Duodenal mucosa (tissue), 2 donors: ENCODE measurements around the gene GYG2.
"Not testable (repeated sequence)": the region's sequence is repeated elsewhere in the genome, so short reads cannot be mapped to it uniquely, and the experiment has no call there.

ENCODE experiments used
- H3K27ac ChIP-seq: one replicate; pipeline ENCODE4 v1.7.0; 2013; ENCODE audit warnings: low read depth, low read length
- H3K27me3 ChIP-seq, 2 donors: one replicate each; pipeline ENCODE4 v1.7.0; 2013; ENCODE audit warnings: low read length in 2 of 2, control low read depth in 1 of 2; ENCODE audit not compliant: insufficient read depth in 2 of 2, control insufficient read depth in 1 of 2
- H3K36me3 ChIP-seq, 2 donors: one replicate each; pipeline ENCODE4 v1.7.0; 2013; ENCODE audit warnings: low read length in 2 of 2, control low read depth in 1 of 2; ENCODE audit not compliant: insufficient read depth in 2 of 2, control insufficient read depth in 1 of 2
- H3K4me1 ChIP-seq, 2 donors: one replicate each; pipeline ENCODE4 v1.7.0; 2013; ENCODE audit warnings: low read length in 2 of 2, control low read depth in 1 of 2; ENCODE audit not compliant: insufficient read depth in 2 of 2, control insufficient read depth in 1 of 2
- H3K4me3 ChIP-seq, 2 donors: one replicate each; pipeline ENCODE4 v1.7.0; 2013; ENCODE audit warnings: low read length in 2 of 2, low read depth in 1 of 2
- H3K9ac ChIP-seq, 2 donors: one replicate each; pipeline ENCODE4 v1.7.0; 2013; ENCODE audit warnings: low read length in 2 of 2, low read depth in 1 of 2
- H3K9me3 ChIP-seq, 2 donors: one replicate each; pipeline ENCODE4 v1.7.0; 2013; ENCODE audit warnings: low read length in 2 of 2, control low read depth in 1 of 2; ENCODE audit not compliant: control insufficient read depth in 1 of 2

Gene GYG2

DNA sequence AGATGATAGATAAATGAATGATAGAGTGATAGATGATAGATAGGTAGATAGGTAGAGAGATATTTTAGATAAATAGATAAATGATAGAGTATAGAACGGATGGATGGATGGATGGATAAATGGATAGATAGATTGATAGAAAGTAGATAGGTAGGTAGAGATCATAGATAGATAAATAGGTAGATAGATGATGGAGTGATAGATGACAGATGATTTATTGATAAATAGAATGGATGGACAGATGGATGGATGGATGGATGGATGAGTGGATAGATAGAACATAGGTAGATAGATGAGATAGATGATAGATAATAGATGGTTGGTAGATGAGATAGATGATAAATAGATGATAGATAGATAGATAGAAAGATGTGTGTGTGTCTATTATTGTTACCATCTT lies 50.9 kb downstream of the GYG2 start:
- Histone ChIP-seq H3K4me1 (no peaks in the 10 kb centered on the region), H3K4me3 (no peak overlapping the region), H3K27ac (no peak overlapping the region), H3K9me3 (no peaks in the 10 kb centered on the region), H3K27me3 (no peaks in the 10 kb centered on the region), H3K9ac (no peak overlapping the region), H3K36me3 (no peaks in the 10 kb centered on the region)

DNA sequence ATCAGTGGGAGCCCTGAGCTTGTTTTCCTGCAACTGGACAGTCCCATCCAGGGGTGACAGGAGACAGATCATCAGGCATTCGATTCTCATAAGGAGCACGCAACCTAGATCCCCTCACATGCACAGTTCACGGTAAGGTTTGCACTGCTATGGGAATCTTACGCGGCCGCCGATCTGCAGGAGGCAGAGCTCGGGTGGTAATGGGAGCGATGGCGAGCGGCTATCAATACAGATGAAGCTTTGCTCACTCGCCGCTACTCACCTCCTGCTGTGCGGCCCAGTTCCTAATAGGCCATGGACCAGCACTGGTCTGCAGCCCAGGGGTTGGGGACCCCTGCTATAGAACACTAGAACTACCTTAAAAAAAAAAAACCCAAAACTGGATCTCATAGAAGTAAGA lies 55.0 kb downstream of the GYG2 start:
- Histone ChIP-seq H3K27ac (no peak overlapping the region), H3K9me3 (no peaks in the 10 kb centered on the region), H3K4me3 (no peak overlapping the region), H3K36me3 (no peaks in the 10 kb centered on the region), H3K4me1 (no peaks in the 10 kb centered on the region), H3K27me3 (no peaks in the 10 kb centered on the region), H3K9ac (no peak overlapping the region)

DNA sequence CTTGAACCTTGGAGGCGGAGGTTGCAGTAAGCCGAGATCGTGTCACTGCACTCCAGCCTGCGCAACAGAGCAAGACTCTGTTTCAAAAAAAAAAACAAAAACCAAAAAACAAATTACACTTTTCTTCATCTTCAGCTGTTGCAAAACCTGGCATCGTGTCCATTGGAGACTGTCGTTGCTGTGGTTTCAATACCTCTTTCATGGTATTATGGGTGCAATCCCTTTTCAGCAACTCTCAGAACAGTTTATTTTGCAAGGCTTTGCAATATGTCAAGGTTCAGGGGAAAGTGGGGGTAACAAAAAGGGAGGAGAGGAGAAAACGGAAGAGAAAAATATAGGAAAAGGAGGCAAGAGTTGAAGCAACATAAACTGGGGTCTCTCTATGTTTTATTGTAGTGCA lies 59.6 kb downstream of the GYG2 start:
- H3K27me3 ChIP-seq, result no peaks in the 10 kb centered on the region
- no peaks in the 10 kb centered on the region for H3K9me3 ChIP-seq
- peaks cover 3% of the 10 kb centered on the region in 2 donors for H3K4me1 ChIP-seq
- no peak overlapping the region for H3K9ac ChIP-seq
- no peaks in the 10 kb centered on the region for H3K36me3 ChIP-seq
- no peak overlapping the region for H3K27ac ChIP-seq
- H3K4me3 ChIP-seq, result no peak overlapping the region

GRCh38 chrX:2889045-2889605 lies 60.4 kb downstream of the GYG2 start:
- peak overlapping the region; percentile 49 to 57 for H3K9ac ChIP-seq
- H3K4me1 ChIP-seq, result peaks cover 3% of the 10 kb centered on the region in 2 donors
- H3K36me3 ChIP-seq, result no peaks in the 10 kb centered on the region
- H3K4me3 ChIP-seq, result peak overlapping the region; percentile 54 to 65
- no peak overlapping the region for H3K27ac ChIP-seq
- no peaks in the 10 kb centered on the region for H3K27me3 ChIP-seq
- no peaks in the 10 kb centered on the region for H3K9me3 ChIP-seq

GRCh38 chrX:2889706-2890490 lies 61.2 kb downstream of the GYG2 start:
- H3K27me3 ChIP-seq, H3K36me3 ChIP-seq, H3K9me3 ChIP-seq, H3K4me1 ChIP-seq, H3K27ac ChIP-seq: not testable (repeated sequence)
- Histone ChIP-seq H3K4me3 (peak overlapping the region; percentile 54 to 65), H3K9ac (peak overlapping the region; percentile 49 to 57)

DNA sequence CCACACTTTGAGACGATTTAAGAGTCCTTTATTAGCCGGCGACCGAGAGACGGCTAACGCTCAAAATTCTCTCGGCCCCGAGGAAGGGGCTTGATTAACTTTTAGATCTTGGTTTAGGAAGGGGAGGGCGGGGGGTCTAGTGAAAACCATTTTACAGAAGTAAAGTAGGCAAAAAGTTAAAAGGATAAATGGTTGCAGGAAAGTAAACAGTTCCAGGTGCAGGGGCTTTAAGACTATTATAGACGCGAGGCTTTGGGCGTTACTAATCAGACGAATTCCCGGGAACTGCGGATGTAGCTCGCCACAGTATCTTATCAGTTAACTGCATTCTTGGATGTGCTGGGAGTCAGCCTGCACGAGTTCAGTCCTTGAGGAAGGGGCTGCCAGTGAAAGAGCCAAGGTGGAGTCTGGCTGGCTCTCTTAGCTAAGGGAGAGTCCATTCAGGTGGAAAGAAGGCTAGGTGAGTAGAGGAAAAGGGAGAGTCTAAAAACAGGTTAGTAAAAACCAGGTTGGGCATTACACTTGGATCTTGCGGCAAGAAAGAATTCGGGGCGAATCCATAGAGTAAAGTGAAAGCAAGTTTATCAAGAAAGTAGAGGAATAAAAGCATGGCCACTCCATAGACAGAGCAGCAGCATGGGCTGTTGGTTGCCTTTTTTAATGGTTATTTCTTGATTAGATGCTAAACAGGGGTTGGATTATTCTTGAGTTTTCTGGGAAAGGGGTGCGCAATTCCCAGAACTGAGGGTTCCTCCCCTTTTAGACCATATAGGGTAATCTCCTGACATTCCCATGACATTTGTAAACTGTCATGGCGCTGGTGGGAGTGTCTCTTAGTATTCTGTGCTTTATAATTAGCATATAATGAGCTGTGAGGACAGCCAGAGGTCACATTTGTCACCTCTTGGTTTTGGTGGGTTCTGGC lies 62.1 kb downstream of the GYG2 start:
- H3K9me3 ChIP-seq, H3K36me3 ChIP-seq, H3K27ac ChIP-seq, H3K27me3 ChIP-seq, H3K4me3 ChIP-seq, H3K9ac ChIP-seq: not testable (repeated sequence)
- peaks cover 10 to 11% of the 10 kb centered on the region in 2 donors for H3K4me1 ChIP-seq

- no peak overlapping the region for H3K9ac ChIP-seq
- H3K27ac ChIP-seq, result no peak overlapping the region
- H3K36me3 ChIP-seq, result no peaks in the 10 kb centered on the region
- peaks cover 10 to 13% of the 10 kb centered on the region in 2 donors for H3K4me1 ChIP-seq
- no peak overlapping the region for H3K4me3 ChIP-seq
- H3K9me3 ChIP-seq, result no peaks in the 10 kb centered on the region
- no peaks in the 10 kb centered on the region for H3K27me3 ChIP-seq
Measured at GRCh38 chrX:2892816-2893215, 64.1 kb downstream of the GYG2 start.

GRCh38 chrX:2894885-2895292 lies 66.2 kb downstream of the GYG2 start:
- H3K36me3 ChIP-seq, result no peaks in the 10 kb centered on the region
- no peak overlapping the region for H3K4me3 ChIP-seq
- H3K9ac ChIP-seq, result no peak overlapping the region
- no peaks in the 10 kb centered on the region for H3K27me3 ChIP-seq
- H3K27ac ChIP-seq, result peak overlapping the region; percentile 5
- peaks cover 10 to 13% of the 10 kb centered on the region in 2 donors for H3K4me1 ChIP-seq
- H3K9me3 ChIP-seq, result no peaks in the 10 kb centered on the region

GRCh38 chrX:2897311-2897689 lies 68.6 kb downstream of the GYG2 start:
- H3K36me3 ChIP-seq, result no peaks in the 10 kb centered on the region
- H3K27me3 ChIP-seq, result no peaks in the 10 kb centered on the region
- no peak overlapping the region for H3K9ac ChIP-seq
- peak overlapping the region; percentile 11 for H3K27ac ChIP-seq
- no peak overlapping the region for H3K4me3 ChIP-seq
- peaks cover 7 to 13% of the 10 kb centered on the region in 2 donors for H3K4me1 ChIP-seq
- no peaks in the 10 kb centered on the region for H3K9me3 ChIP-seq
